GM19099 (cell line): ENCODE measurements around the gene FAAP100.

Experiments used
- POLR2A ChIP-seq: IDR thresholded peaks from 3 replicates; pipeline ENCODE4 v1.6.1; 2011; ENCODE audit warnings: low read depth; ENCODE audit not compliant: insufficient read length; ENCODE audit errors: extremely low read depth

Gene FAAP100

GRCh38 chr17:81549031-81549557, 3.1 kb downstream of the FAAP100 start:
- TF ChIP-seq POLR2A, result no peak

DNA sequence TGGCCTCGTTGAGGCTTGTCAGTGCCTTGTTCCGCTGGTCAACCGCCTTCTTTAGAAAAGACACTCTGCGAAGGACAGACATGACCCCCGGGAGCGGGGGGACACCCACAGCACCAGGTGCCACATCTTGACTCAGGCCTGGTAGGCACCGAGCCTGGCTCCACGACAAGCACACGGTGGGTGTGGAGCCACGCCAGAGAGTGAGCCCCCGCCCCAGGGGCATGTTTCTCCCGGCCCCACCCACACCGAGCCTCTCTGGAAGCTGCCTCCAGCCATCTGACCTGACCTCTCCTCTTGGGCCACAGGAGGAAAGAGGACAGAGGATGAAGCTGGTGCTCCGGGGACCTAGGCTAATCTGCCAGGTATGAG, 4.6 kb downstream of the FAAP100 start:
- no peak for TF ChIP-seq POLR2A

- no peak for TF ChIP-seq POLR2A
Measured at GRCh38 chr17:81546906-81547613, 5.1 kb downstream of the FAAP100 start.

DNA sequence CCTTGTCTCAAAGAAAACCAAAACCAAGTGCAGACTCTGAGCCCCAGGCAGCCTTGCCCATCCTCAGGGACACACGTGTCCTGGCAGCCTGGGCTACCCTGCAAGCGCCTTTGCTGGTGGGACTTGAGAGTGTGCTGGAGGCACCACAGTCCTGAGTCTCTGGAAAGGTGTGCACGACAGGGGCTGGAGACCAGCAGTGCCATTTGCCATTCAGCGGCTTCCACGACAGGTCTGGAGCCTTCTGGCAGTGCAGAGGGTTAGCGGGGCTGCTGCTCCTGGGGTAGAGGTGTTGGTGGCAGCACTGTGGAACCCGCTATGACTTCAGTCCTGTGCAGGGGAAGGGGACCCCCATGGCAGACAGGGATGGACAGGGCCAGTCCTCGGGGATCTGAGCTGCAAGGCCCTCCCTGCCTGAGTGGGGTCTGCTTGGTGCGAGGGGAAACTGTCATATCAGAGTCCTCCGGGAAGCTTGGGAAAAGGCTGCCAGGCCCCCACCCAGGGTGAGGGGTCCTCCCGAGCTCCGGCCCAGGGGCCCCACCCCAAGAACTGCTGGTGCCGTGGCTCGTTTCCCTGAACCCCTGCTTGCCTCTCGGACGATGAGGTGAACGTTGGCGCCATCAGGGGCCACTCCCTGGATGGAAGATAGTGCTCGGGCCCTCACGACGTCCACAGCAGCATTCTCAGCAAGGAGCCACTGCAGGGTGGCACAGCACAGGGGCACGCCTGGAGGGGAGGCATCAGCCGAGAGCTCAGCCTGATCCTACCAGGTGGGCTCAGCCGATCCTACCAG, 6.8 kb downstream of the FAAP100 start:
- no peak for TF ChIP-seq POLR2A

DNA sequence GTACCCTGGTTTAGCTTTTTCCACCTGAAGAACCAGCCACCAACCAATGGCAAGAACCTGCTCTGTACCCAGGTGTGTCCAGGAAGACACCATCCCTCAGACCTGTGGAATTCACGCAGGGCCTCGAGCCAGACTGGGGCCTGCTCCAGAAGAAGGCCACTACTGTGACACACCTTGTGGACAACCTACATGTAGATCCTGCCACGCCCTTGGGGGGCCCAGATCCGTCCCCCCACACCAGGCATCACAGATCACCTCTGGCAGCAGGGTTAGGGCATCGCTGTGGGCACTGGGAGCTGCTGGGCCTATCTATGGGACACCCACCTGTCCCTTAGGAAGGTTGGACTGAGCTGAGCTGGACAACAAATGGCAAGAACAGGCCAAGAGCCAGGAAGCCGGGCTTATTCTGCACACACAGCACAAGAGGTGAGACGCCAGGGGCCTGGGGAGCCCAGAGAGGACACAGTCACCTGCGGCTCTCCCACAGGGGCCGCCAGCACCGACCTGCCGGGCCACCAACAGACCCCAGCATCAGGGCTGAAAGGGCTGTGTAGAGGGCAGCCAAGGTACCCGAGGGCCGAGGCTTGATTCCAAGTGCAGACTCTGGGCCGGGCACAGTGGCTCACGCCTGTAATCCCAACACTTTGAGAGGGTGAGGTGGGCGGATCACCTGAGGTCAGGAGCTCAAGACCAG, 7.7 kb downstream of the FAAP100 start:
- TF ChIP-seq POLR2A, result no peak

GRCh38 chr17:81543756-81544155, 8.4 kb downstream of the FAAP100 start:
- no peak for TF ChIP-seq POLR2A

DNA sequence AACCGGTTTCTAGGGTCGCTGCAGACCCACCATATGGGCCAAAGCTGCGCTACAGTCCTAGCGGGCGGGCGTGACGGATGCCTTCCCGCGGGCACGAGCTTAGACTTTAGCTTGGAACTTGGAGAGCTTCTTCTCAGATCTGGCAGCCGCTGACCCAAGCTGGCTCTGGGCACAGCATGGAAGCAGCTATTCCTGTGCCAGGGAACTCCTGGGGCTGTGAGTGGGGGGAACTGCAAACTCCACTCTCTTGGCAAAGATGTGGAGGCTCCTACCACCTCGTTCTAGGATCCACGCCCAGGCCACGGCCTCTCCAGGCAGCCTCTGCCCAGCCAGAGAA, 8.8 kb downstream of the FAAP100 start:
- TF ChIP-seq POLR2A, result no peak

DNA sequence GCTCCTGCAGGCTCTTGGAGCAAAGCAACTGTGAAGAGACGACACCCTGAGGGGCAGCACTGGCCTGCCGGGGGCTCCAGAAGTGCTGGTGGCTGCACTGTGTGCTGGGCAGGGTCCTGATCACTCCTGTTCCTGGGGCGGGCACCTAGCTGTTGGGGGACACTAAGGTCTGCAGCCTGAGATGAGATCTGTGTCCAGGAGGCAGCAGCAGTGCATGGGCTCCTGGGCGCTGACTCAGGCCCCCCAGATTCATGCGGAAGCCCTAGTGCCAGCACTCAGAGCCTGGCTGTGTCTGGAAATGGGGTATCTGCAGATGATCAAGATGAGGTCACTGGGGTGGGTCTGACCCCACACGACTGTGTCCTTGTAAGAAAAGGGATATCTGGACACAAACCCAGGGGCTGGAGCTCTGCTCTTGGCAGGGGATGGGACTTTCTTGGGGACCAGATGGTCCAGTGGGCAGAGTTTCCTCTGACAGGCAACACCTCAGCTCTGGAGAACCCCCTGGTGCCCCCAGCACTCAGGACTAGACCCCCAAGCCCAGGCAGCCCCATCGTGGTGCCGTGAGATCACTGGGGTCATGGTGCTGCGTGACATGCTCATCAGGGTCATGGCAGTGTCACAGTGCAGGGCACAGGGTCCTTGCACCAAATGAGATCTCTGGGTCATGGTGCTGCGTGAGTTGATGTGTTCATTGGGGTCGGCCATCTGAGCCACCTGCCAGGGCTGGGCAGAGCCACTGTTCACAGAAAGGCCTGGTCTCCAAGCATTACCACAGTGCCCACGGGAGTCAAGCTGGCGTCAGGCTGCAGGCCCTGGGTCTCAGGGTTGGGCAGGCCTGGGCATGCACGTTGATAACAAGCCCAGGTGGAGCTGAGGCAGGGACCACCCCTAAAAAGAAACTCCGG, 9.5 kb downstream of the FAAP100 start:
- TF ChIP-seq POLR2A, result no peak

- TF ChIP-seq POLR2A, result no peak
Measured at GRCh38 chr17:81541123-81541522, 11.0 kb downstream of the FAAP100 start.

DNA sequence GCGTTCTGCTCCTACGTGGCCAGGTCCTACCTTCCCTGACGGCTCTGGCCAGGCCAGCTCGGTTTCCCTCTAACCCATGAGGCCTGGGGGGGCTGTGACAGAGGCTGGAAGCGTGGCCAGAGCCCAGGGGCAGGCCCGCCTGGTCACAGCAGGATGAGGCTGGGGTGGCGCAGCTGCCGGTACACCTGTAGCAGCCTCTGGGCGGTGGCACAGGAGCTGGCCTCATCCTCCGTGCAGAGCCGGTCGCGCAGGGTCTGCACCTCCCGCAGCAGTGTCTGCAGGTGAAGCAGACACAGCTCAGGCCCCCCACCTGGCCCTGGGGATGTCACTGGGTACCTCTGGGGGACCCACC, 11.5 kb downstream of the FAAP100 start:
- no peak for TF ChIP-seq POLR2A

DNA sequence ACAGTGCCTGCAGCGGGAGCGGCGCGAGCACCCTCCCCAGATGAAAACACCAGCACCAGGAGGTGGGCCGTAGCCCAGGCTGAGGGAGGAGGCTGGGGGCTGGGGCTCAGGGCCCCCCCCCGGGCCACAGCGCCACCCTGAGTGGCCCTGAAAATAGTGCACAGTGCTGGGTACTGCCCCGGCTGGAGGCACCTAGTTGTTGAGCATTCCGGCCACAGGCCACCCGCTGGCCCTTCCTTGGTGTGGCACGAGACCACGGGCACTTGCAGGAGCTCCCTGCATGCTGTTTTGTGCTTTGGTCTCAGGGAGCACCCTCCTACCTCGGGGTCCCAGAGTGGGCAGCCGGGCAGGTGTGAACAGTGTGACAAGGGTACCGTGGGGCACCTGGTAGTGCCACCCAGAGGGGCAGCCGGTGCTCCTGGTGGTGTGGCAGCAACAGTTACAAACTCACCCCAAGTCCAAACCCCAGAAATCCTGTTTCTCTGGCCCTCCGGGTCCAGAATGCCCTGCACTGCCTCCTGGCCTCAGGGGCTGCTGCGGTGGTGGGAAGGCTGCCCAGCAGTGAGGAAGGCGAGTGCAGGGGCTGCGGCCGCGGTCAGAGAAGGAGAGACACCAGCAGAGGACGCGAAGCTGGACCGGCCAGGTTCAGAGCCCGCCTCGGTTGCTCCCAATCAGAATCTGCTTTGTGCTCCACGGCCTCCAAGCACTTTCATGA, 12.0 kb downstream of the FAAP100 start:
- TF ChIP-seq POLR2A, result no peak

DNA sequence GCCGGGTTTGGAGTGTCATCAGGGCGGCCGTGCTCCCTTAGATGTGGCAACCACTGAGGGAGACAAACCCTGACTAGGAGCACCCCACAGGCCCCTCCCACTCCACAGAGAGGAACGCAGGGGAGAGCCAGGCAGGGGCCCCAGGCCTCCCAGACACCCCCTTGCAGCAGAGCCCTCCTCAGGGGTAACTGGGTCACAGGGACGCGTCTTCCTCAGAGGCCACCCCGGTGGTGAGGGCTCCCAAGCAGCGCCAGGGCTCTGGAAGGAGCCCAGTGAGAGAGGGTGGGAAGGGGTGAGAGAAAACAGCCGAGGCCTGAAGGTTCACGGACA, 12.6 kb downstream of the FAAP100 start:
- TF ChIP-seq POLR2A, result no peak

- no peak for TF ChIP-seq POLR2A
Measured at GRCh38 chr17:81538651-81539570, 13.2 kb downstream of the FAAP100 start.
